ENCODE data around the gene TRAP1.

DNA sequence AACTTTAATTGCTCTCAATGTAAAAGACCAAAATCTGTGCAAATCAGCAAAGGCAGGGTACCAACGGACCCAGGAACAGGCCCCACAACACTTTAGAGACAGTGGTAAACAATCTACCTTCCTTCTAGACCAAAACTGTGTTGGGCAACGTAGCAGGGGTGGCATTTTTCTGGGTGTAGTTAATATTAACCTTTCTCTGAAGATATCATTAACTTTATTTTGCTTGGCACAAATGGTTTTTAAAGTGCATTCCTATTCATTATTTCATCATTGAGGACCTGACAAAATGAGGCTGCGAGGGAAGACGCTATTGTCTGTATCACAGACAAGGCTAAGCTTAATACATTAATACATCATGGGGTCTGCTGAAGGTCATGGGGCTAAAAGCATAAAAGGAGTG, 37.9 kb upstream of the TRAP1 start:
- no peak for TF ChIP-seq CTCF (IDR thresholded peaks at IDR 0.05)
- TF ChIP-seq POLR2A (IDR thresholded peaks at IDR 0.05): no peak

Measured in adrenal gland (tissue), 5 donors.